Stomach smooth muscle (tissue), 2 donors: ENCODE results near the gene VEZT.
"Not testable (repeated sequence)": the region's sequence is repeated elsewhere in the genome, so short reads cannot be mapped to it uniquely, and the experiment has no call there.

Experiments
- H3K27ac ChIP-seq: one replicate; pipeline ENCODE4 v1.7.0; 2013; ENCODE audit warnings: mild to moderate bottlenecking, low read length, inconsistent platforms
- H3K27me3 ChIP-seq, 2 donors: one replicate each; pipeline ENCODE4 v1.7.0; 2013; ENCODE audit warnings: low read length in 2 of 2; ENCODE audit not compliant: insufficient read depth in 2 of 2, control insufficient read depth in 1 of 2
- H3K36me3 ChIP-seq, 2 donors: one replicate each; pipeline ENCODE4 v1.7.0; 2013; ENCODE audit warnings: low read length in 2 of 2; ENCODE audit not compliant: control insufficient read depth in 2 of 2, insufficient read depth in 2 of 2
- H3K4me1 ChIP-seq: one replicate; pipeline ENCODE4 v1.7.0; 2013; ENCODE audit warnings: low read length; ENCODE audit not compliant: control insufficient read depth, insufficient read depth
- H3K4me3 ChIP-seq, 2 donors: one replicate each; pipeline ENCODE4 v1.7.0; 2013; ENCODE audit warnings: low read length in 2 of 2
- H3K9ac ChIP-seq, 2 donors: one replicate each; pipeline ENCODE4 v1.7.0; 2013; ENCODE audit warnings: low read length in 2 of 2, mild to moderate bottlenecking in 1 of 2
- H3K9me3 ChIP-seq, 2 donors: one replicate each; pipeline ENCODE4 v1.7.0; 2013; ENCODE audit warnings: low read length in 2 of 2; ENCODE audit not compliant: control insufficient read depth in 2 of 2
- donor health status: healthy.
- donor health status: Pancreatic carcinoma.

The VEZT gene

GRCh38 chr12:95282266-95282665 lies 64.7 kb downstream of the VEZT start:
- Histone ChIP-seq H3K36me3 (peaks cover 20 to 23% of the 10 kb centered on the region in 2 donors), H3K9me3 (no peaks in the 10 kb centered on the region), H3K4me1 (no peaks in the 10 kb centered on the region), H3K4me3 (no peak overlapping the region), H3K9ac (no peak overlapping the region), H3K27ac (no peak overlapping the region), H3K27me3 (no peaks in the 10 kb centered on the region)

- Histone ChIP-seq H3K36me3 (peaks cover 20 to 23% of the 10 kb centered on the region in 2 donors), H3K4me3 (no peak overlapping the region), H3K27me3 (no peaks in the 10 kb centered on the region), H3K4me1 (no peaks in the 10 kb centered on the region), H3K27ac (no peak overlapping the region), H3K9me3 (no peaks in the 10 kb centered on the region), H3K9ac (no peak overlapping the region)
Observed at GRCh38 chr12:95283371-95283770, 65.8 kb downstream of the VEZT start.

- no peak overlapping the region for H3K4me3 ChIP-seq
- no peak overlapping the region for H3K9ac ChIP-seq
- H3K27me3 ChIP-seq: no peaks in the 10 kb centered on the region
- H3K9me3 ChIP-seq: no peaks in the 10 kb centered on the region
- no peaks in the 10 kb centered on the region for H3K4me1 ChIP-seq
- H3K27ac ChIP-seq: no peak overlapping the region
- peaks cover 20 to 23% of the 10 kb centered on the region in 2 donors for H3K36me3 ChIP-seq
Observed at GRCh38 chr12:95286713-95287112, 69.1 kb downstream of the VEZT start.

GRCh38 chr12:95291501-95291900 lies 73.9 kb downstream of the VEZT start:
- no peaks in the 10 kb centered on the region for H3K4me1 ChIP-seq
- H3K9me3 ChIP-seq: no peaks in the 10 kb centered on the region
- no peak overlapping the region for H3K4me3 ChIP-seq
- no peak overlapping the region for H3K9ac ChIP-seq
- peaks cover 9 to 10% of the 10 kb centered on the region in 2 donors for H3K36me3 ChIP-seq
- no peaks in the 10 kb centered on the region for H3K27me3 ChIP-seq
- H3K27ac ChIP-seq: no peak overlapping the region

- no peak overlapping the region for H3K27ac ChIP-seq
- H3K4me1 ChIP-seq: no peaks in the 10 kb centered on the region
- H3K27me3 ChIP-seq: no peaks in the 10 kb centered on the region
- H3K9me3 ChIP-seq: no peaks in the 10 kb centered on the region
- H3K36me3 ChIP-seq: peaks cover 6 to 12% of the 10 kb centered on the region in 2 donors
- no peak overlapping the region for H3K9ac ChIP-seq
- H3K4me3 ChIP-seq: no peak overlapping the region
Observed at GRCh38 chr12:95298916-95299315, 81.3 kb downstream of the VEZT start.

GRCh38 chr12:95300286-95300685 lies 82.7 kb downstream of the VEZT start:
- Histone ChIP-seq H3K27ac (no peak overlapping the region), H3K9me3 (no peaks in the 10 kb centered on the region), H3K36me3 (peaks cover 3 to 9% of the 10 kb centered on the region in 2 donors), H3K27me3 (no peaks in the 10 kb centered on the region), H3K9ac (no peak overlapping the region), H3K4me3 (no peak overlapping the region), H3K4me1 (no peaks in the 10 kb centered on the region)

- Histone ChIP-seq H3K27me3 (no peaks in the 10 kb centered on the region), H3K4me1 (no peaks in the 10 kb centered on the region), H3K36me3 (peaks cover 4 to 5% of the 10 kb centered on the region in 2 donors), H3K9me3 (no peaks in the 10 kb centered on the region), H3K27ac (no peak overlapping the region), H3K4me3 (no peak overlapping the region), H3K9ac (no peak overlapping the region)
Observed at GRCh38 chr12:95303476-95303875, 85.9 kb downstream of the VEZT start.

- Histone ChIP-seq H3K9ac (no peak overlapping the region), H3K27me3 (no peaks in the 10 kb centered on the region), H3K4me1 (no peaks in the 10 kb centered on the region), H3K4me3 (no peak overlapping the region), H3K9me3 (no peaks in the 10 kb centered on the region), H3K36me3 (peaks cover 4 to 5% of the 10 kb centered on the region in 2 donors), H3K27ac (no peak overlapping the region)
Observed at GRCh38 chr12:95304673-95305198, 87.1 kb downstream of the VEZT start.

- Histone ChIP-seq H3K36me3 (peaks cover 0 to 4% of the 10 kb centered on the region in 2 donors), H3K27me3 (no peaks in the 10 kb centered on the region), H3K9me3 (no peaks in the 10 kb centered on the region), H3K27ac (no peak overlapping the region), H3K9ac (no peak overlapping the region), H3K4me3 (no peak overlapping the region), H3K4me1 (no peaks in the 10 kb centered on the region)
Observed at GRCh38 chr12:95312656-95313055, 95.0 kb downstream of the VEZT start.

GRCh38 chr12:95314756-95315155 lies 97.1 kb downstream of the VEZT start:
- H3K4me1 ChIP-seq, H3K9me3 ChIP-seq, H3K9ac ChIP-seq, H3K27me3 ChIP-seq, H3K4me3 ChIP-seq, H3K27ac ChIP-seq, H3K36me3 ChIP-seq: not testable (repeated sequence)

- Histone ChIP-seq H3K36me3 (no peaks in the 10 kb centered on the region), H3K9me3 (no peaks in the 10 kb centered on the region), H3K9ac (no peak overlapping the region), H3K4me1 (no peaks in the 10 kb centered on the region), H3K27ac (no peak overlapping the region), H3K4me3 (no peak overlapping the region), H3K27me3 (no peaks in the 10 kb centered on the region)
Observed at GRCh38 chr12:95316798-95317197, 99.2 kb downstream of the VEZT start.
